Activated naive CD8-positive, alpha-beta T cell treated with anti-CD3 and anti-CD28 coated beads, Interleukin-2, amount 50 U/mL, for 16 hours (primary cell): ENCODE data around the gene TRIM7.
A peak's percentile ranks its signal among the peaks of the same experiment; 100 is the strongest.

Experiments
- DNase-seq: peaks from one replicate; pipeline ENCODE4 v3.0.0-alpha.2; 2020; ENCODE audit warnings: low read depth, low spot score

Gene TRIM7

GRCh38 chr5:181204826-181205760, at the start of gene TRIM7:
TRIM7 (minus strand) TSS chr5:181205196; CDS start chr5:181205110, 86 bp downstream.
- no peak for DNase-seq

- DNase-seq = no peak
Measured at GRCh38 chr5:181248277-181248676, 43.3 kb upstream of the TRIM7 start.

- DNase-seq = peak; percentile 21
Measured at GRCh38 chr5:181246276-181247049, 41.5 kb upstream of the TRIM7 start.

- DNase-seq = no peak
Measured at GRCh38 chr5:181245427-181246275, 40.7 kb upstream of the TRIM7 start.

- DNase-seq = peak; percentile 85
Measured at GRCh38 chr5:181243564-181244343, 38.8 kb upstream of the TRIM7 start, which contains the start of gene RACK1. RACK1 (minus strand) TSS chr5:181243906; CDS start chr5:181243800, 106 bp downstream.

GRCh38 chr5:181243018-181243563, 38.1 kb upstream of the TRIM7 start:
- DNase-seq = no peak

- DNase-seq = no peak
Measured at GRCh38 chr5:181242031-181242451, 37.0 kb upstream of the TRIM7 start.

GRCh38 chr5:181241393-181241975, 36.5 kb upstream of the TRIM7 start:
- DNase-seq = no peak

- no peak for DNase-seq
Measured at GRCh38 chr5:181239062-181239663, 34.2 kb upstream of the TRIM7 start.

GRCh38 chr5:181237729-181238385, 32.9 kb upstream of the TRIM7 start:
- DNase-seq = no peak

GRCh38 chr5:181236954-181237641, 32.1 kb upstream of the TRIM7 start:
- no peak for DNase-seq

- no peak for DNase-seq
Measured at GRCh38 chr5:181236471-181236870, 31.5 kb upstream of the TRIM7 start.

GRCh38 chr5:181235689-181236366, 30.8 kb upstream of the TRIM7 start:
- DNase-seq = no peak

- no peak for DNase-seq
Measured at GRCh38 chr5:181235323-181235688, 30.3 kb upstream of the TRIM7 start.

- no peak for DNase-seq
Measured at GRCh38 chr5:181234455-181235306, 29.7 kb upstream of the TRIM7 start.

GRCh38 chr5:181233801-181234454, 28.9 kb upstream of the TRIM7 start:
- DNase-seq = no peak
